HG02798 (cell line): ENCODE data around the gene SVIP.

Experiments used
- ATAC-seq: cut with Tn5 transposase; IDR thresholded peaks from one replicate; pipeline ENCODE4 v1.9.1; 2021; ENCODE audit warnings: mild to moderate bottlenecking; ENCODE audit not compliant: unreplicated experiment, poor library complexity

The SVIP gene

DNA sequence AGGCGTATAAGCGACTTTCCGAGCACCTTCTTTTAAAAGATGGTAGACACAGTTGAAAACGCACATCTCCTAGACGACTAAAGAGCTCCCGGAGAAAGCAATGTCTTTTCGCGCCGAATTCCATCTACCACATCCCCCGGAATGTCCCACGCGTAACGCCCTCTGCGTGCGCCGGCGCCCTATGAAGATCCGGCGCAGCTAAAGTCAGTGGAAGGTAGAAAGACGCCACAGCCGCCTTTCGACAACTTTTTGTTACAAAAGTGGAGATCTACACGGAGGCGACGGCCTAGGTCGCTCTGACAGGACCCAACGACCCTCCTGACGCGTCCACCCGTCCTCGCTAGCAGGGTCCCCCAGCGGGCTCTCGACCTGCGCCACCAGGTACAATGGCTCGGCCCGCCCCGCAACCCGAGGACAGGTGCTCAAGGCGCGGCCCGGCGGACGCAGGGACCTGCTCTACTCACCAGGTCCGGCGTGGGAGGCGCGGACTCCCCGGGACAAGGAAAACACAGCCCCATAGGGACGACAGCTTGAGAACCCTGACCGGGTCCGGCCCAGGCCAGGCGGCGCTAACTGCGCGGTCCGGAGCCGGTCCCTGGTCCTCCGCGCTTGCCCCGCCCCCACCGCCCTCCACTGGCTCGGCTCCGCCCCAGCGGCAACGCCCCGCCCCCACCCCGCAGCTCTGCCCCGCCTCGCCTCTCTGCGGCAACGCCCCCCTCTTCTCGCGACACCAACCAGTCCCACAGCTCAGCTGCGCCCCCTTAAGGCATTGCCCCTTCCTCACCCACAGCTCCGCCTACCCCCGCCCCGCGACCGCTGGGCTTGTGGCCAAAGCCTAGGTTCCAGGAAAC is at the start of gene SVIP:
Gene SVIP, minus strand, starts transcription at position 571 of the 851 bp plus-strand sequence. Its CDS starts 53 bp downstream, at position 518.
- peak; percentile 91 for ATAC-seq

DNA sequence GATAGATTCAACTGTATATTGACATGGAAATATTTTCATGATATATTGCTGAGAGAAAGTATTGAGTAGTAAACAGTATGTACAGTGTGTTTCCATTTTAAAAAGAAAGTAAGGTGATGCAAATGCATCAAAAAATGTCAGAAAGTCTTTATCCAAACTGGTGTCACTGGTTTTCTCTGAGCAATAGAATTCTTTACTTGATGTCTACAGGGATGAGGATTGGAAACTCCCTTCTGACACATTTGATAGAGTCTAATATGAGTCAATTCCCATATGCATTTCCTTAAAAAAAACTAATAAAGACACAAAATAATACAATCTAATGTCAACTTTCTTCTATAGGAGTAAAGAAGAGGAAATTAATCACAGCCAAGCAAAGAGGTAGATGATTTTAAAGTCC is 49.0 kb upstream of the SVIP start:
- ATAC-seq = no peak

DNA sequence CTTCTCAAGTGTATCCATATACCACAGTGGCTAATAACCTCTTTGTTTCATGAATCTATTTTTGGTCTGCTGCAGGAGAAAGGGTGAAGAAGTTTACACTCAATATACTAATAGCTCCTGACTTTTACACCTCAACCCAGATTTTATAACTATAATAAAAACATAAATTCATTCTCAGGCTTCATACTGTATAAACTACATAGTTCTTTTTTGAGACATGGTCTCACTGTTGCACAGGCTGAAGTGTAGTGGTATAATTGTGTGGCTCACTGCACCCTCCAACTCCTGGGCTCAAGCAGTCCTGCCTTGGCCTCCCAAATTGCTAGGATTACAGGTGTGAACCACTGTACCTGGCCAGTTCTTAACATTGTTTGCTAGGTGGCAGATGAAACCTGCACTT is 48.4 kb upstream of the SVIP start:
- no peak for ATAC-seq

DNA sequence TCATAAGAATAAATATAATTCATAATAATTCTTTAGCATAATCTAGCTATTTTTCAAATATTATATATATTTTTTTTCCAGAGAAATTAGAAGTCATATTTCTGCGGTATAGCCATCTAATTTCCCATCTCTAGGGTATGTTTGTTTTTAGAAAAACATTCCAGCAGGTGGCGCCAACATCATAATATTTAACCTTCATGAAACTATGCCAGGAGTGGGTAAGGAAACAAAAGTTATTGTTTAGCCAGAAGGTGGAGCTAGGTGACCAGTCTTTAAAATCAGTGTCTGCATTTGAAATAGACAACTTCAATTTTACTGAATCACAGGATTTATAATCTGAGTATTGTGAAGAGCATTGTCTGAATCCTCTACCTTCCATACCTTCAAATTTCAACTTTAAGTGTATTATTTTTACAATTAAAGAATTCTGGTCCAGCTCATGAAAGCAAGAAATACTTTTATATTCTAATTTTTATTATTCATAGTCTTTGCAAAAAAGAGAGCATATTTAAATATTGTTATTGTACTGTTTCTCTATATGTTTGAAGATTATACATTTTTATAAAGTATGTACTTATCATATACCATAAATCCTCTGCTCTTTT is 46.4 kb upstream of the SVIP start:
- ATAC-seq = peak; percentile 98

GRCh38 chr11:22869325-22869724 is 39.7 kb upstream of the SVIP start:
- ATAC-seq = peak; percentile 74

- ATAC-seq = no peak
Observed at GRCh38 chr11:22860241-22860640, 30.6 kb upstream of the SVIP start, which contains the start of gene CCDC179. Gene CCDC179 (minus strand): TSS chr11:22860474. CDS start chr11:22860421, 53 bp downstream.

- ATAC-seq = no peak
Observed at GRCh38 chr11:22859756-22860155, 30.2 kb upstream of the SVIP start.

DNA sequence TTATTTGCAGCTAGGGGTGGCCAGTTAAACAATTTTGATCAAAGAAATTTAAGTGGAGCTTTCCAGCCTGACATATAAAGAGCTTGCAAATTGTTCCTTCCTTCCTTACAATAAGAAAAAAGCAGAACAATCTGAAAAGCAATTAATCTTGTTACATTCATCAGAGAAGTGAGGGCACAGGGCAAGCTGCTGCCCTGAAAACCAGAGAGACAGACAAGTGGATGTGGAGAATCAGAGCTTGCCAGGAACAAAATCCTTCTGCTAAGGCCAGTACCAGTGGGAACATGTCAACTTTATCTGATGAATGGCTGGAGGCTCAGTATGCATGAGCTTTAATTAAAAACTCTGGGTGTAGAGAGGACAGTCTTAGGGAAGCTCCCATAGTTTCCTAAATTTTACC is 21.9 kb upstream of the SVIP start:
- no peak for ATAC-seq

GRCh38 chr11:22846726-22847125 is 17.1 kb upstream of the SVIP start:
- ATAC-seq = no peak

DNA sequence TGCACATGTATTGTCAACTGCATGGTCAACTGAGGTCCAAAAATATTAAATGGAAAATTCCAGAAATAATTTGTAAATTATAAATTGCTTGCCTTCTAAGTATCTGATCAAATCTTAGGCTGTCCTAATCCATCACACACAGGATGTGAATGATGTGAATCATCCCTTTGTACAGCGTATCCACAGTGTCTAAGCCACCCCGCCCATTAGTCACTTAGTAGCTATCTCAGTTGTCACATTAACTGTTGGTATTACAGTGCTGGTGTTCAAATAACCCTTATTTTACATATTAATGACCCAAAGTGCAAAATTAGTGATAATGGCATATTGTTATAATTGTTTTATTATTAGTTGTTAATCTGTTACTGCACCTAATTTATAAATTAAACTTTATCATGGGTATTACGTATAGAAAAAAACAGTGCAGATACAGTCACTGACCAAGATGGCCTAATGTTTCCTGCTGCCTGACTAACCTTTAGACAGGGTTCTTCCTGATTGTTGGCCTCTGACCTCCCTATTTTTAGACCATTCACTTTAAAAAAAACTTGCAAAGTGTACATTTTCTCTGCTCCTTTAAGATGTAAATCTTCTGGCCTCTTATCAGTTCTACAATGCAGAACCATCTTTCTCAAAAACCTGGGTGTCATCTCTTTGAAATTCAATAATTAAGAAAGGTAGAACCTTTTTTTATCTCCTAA is 2.9 kb upstream of the SVIP start:
- ATAC-seq = no peak

GRCh38 chr11:22830082-22830414 is 447 bp upstream of the SVIP start:
- ATAC-seq = no peak

- no peak for ATAC-seq
Observed at GRCh38 chr11:22828373-22828772, 1.2 kb downstream of the SVIP start.

DNA sequence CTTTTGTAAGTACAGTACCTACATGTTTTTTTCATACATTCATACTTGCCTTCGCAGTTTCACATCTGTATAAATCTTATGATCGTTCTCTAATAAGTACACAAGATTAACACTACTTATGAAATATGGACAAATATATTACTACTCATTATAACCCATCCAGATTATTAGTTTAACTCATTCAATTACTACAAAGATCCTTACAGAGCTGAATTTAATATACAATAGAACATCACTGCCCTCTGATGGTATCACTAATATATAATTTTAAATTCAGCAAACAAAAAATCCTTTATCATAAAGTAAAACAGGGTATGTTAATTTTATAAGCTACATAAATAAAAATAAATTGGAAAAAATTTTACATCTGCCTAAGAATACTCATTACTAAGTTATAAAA is 7.4 kb downstream of the SVIP start:
- no peak for ATAC-seq

DNA sequence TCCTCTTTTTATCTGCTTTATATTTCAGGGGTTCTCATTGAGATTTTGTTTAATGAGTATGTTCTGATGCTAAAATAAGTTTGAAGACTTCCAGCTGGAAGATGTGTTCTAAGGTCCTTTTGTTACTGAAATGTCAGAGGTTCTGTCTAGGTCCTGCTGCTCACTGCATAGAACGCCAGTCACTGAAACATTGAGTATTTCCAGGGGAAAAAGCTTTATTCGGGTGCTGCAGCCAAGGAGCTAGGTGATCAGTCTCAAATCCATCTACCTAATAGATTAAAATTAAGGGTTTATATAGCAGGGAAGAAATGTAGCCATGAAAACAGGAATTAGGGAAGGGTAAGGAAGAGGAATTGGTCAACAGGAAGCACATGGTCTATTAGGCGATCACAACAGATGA is 19.7 kb downstream of the SVIP start:
- no peak for ATAC-seq

- peak; percentile 29 for ATAC-seq
Observed at GRCh38 chr11:22808571-22809197, 20.9 kb downstream of the SVIP start.

GRCh38 chr11:22807855-22808570 is 21.6 kb downstream of the SVIP start:
- ATAC-seq = peak; percentile 90

DNA sequence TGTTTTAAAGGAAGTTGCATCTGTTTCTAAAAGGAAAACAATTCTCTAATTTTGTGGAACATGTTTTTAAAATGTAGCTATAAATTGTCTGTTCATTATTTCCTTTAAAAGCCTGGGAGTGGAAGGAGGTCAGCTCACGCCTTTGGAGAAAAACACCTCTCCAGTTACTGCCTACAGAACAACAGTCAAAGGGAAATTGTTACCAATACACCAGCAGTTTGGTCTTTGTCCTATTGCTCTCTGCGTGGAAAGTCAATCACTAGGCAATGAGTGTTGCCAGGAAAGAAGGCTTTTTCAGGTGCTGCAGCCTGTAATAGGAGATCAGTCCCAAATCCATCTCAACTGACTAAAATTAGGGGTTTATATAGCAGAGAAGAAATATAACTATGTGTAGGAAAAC is 22.2 kb downstream of the SVIP start:
- ATAC-seq = no peak

DNA sequence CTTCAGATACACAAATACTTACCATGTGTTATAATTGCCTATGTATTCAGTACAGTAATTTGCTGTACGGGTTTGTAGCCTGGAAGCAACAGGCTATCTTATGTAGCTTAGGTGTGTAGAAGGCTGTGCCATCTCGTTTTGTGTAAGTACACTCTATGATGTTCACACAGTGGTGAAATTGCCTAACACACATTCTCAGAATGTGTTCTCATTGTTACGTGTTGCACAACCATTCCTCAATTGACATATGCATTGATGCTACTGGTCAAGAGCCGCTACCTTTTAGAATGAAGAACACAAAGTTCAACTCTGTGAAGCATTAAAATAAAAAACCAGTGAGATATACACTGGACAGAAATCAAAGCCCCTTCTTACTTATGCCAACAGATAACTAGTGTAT is 26.7 kb downstream of the SVIP start:
- no peak for ATAC-seq

DNA sequence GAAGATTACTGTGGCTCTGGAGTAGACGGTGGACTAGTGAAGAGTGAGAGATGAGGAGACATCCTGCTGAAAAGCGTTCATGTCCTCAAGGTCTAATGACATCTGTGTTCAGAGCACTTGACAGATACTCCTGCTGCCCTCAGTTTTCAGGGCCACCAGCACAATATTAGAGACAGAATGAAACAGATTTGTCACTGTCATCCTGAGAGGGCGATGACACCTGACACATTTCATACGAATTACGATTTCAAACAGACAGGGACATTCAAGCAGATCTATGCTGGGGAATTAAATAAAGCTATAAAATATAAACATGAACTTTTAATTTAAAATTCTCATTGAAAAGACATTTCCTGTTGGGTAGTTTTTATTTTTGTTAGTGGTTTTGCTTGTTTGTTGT is 29.1 kb downstream of the SVIP start:
- ATAC-seq = no peak

DNA sequence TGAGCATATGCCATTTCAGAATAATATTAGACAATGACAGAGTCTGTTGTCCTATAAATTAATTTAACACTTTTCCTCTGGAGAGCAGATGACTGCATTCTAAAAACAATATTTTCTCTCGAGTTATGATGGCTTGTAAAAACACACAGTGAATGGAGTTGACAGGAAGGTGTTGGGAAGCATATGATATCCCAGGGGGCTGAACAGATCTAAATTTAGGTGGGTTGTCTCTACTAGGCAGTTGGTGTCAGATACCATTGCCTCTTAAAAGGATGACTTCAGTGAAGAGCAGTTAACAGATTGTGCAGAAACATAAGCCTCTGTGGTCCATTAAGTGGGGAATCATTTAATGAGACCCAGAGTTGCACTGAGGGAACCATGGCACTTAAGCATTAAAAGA is 30.7 kb downstream of the SVIP start:
- no peak for ATAC-seq
